ENCODE data around the gene OPCML. TPM values are rescaled to one million over a fixed set of nuclear protein-coding genes. Genes with fewer than 3 reads are reported as not detected.

OPCML gene
- total and polyA plus RNA-seq, 2 donors (not counting 1 experiment from before 2014, with no cell fraction given), result 0.99 to 2.8 TPM

DNA sequence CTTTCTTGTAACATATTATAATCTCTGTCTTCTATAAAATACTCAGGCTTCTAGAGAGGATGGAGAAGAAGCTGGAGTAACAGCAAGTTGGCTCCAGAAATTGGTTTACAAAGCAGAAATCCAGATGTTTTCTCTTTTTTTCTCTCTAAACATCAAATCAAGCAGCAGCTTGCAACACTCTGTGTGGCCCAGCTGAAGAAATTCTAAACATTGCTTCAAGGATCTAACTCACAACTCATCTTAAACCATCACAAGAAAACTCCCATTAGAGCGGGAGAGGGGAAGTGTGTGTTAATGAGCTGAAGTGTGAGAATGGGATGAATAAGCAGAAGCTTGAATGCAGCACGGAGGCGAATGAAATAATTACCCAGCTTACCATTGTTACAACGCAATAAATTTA lies 146.5 kb downstream of the OPCML start:
- H3K9me3 ChIP-seq (ENCODE audit: control insufficient read depth, insufficient read depth, low read depth, low read length), result no peaks in the 10 kb centered on the region
- H3K36me3 ChIP-seq (ENCODE audit: control insufficient read depth, insufficient read depth, low read length), result no peaks in the 10 kb centered on the region
- H4K20me1 ChIP-seq (ENCODE audit: control insufficient read depth, extremely low read depth, insufficient read depth, low read length), result no peaks in the 10 kb centered on the region
- no peak overlapping the region for H3K9ac ChIP-seq (ENCODE audit: insufficient read depth, low read length)
- no peaks in the 10 kb centered on the region for H3K27me3 ChIP-seq (ENCODE audit: control insufficient read depth, insufficient read depth, low read length)
- TF ChIP-seq, protein P1, sequence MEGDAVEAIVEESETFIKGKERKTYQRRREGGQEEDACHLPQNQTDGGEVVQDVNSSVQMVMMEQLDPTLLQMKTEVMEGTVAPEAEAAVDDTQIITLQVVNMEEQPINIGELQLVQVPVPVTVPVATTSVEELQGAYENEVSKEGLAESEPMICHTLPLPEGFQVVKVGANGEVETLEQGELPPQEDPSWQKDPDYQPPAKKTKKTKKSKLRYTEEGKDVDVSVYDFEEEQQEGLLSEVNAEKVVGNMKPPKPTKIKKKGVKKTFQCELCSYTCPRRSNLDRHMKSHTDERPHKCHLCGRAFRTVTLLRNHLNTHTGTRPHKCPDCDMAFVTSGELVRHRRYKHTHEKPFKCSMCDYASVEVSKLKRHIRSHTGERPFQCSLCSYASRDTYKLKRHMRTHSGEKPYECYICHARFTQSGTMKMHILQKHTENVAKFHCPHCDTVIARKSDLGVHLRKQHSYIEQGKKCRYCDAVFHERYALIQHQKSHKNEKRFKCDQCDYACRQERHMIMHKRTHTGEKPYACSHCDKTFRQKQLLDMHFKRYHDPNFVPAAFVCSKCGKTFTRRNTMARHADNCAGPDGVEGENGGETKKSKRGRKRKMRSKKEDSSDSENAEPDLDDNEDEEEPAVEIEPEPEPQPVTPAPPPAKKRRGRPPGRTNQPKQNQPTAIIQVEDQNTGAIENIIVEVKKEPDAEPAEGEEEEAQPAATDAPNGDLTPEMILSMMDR (conservative IDR thresholded peaks at IDR 0.05 in 1 of 2, IDR thresholded peaks at IDR 0.05 in 1 of 2; ENCODE audit: low read depth in 1 of 2, low read length in 2 of 2), result no peak
- no peak for TF ChIP-seq EZH2 (IDR thresholded peaks at IDR 0.05; ENCODE audit: low read length, missing control alignments)
- no peak overlapping the region for H2AFZ ChIP-seq (ENCODE audit: low read length)
- no peak overlapping the region for H3K27ac ChIP-seq (ENCODE audit: insufficient read depth, low read length)
- DNase-seq (ENCODE audit: low read depth in 2 of 2), result no peak
- no peak overlapping the region for H3K4me3 ChIP-seq (replicated peaks in 1 of 4; ENCODE audit: control extremely low read depth in 1 of 4, insufficient read depth in 1 of 4, low read depth in 3 of 4, low read length in 4 of 4)
- no peak overlapping the region for H3K4me2 ChIP-seq (ENCODE audit: extremely low read depth, insufficient read depth, low read length)
- no peaks in the 10 kb centered on the region for H3K79me2 ChIP-seq (ENCODE audit: control insufficient read depth, insufficient read depth, low read length)
- no peaks in the 10 kb centered on the region for H3K4me1 ChIP-seq (ENCODE audit: control insufficient read depth, extremely low read depth, insufficient read depth, low read length)

DNA sequence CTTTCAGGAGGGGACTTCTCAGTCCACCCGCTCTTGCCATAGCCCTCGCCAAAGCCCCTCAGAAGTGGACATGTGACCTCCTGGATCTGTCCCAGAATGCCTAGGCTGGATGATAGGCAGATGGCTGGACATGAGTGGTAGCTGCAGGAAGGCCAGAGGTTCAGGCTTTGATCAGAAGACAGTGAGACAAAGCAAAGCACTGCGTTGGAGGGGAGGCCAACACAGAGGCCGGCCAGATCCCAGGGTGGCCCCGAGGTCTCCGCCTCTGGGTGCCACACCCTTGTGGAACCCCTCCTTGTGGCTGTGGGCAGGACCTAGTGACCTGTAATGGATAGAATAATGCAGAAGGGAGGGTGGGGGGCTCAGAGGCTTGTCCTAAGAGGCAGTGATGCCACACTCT lies 147.6 kb downstream of the OPCML start:
- no peak for DNase-seq (ENCODE audit: low read depth in 2 of 2)
- H2AFZ ChIP-seq (ENCODE audit: low read length), result no peak overlapping the region
- no peaks in the 10 kb centered on the region for H4K20me1 ChIP-seq (ENCODE audit: control insufficient read depth, extremely low read depth, insufficient read depth, low read length)
- no peak overlapping the region for H3K4me3 ChIP-seq (replicated peaks in 1 of 4; ENCODE audit: control extremely low read depth in 1 of 4, insufficient read depth in 1 of 4, low read depth in 3 of 4, low read length in 4 of 4)
- H3K79me2 ChIP-seq (ENCODE audit: control insufficient read depth, insufficient read depth, low read length), result no peaks in the 10 kb centered on the region
- H3K27ac ChIP-seq (ENCODE audit: insufficient read depth, low read length), result no peak overlapping the region
- H3K4me2 ChIP-seq (ENCODE audit: extremely low read depth, insufficient read depth, low read length), result no peak overlapping the region
- H3K9me3 ChIP-seq (ENCODE audit: control insufficient read depth, insufficient read depth, low read depth, low read length), result no peaks in the 10 kb centered on the region
- H3K36me3 ChIP-seq (ENCODE audit: control insufficient read depth, insufficient read depth, low read length), result no peaks in the 10 kb centered on the region
- no peaks in the 10 kb centered on the region for H3K4me1 ChIP-seq (ENCODE audit: control insufficient read depth, extremely low read depth, insufficient read depth, low read length)
- TF ChIP-seq, protein P1 (conservative IDR thresholded peaks at IDR 0.05 in 1 of 2, IDR thresholded peaks at IDR 0.05 in 1 of 2; ENCODE audit: low read depth in 1 of 2, low read length in 2 of 2), result no peak
- TF ChIP-seq EZH2 (IDR thresholded peaks at IDR 0.05; ENCODE audit: low read length, missing control alignments), result no peak
- H3K27me3 ChIP-seq (ENCODE audit: control insufficient read depth, insufficient read depth, low read length), result no peaks in the 10 kb centered on the region
- H3K9ac ChIP-seq (ENCODE audit: insufficient read depth, low read length), result no peak overlapping the region

DNA sequence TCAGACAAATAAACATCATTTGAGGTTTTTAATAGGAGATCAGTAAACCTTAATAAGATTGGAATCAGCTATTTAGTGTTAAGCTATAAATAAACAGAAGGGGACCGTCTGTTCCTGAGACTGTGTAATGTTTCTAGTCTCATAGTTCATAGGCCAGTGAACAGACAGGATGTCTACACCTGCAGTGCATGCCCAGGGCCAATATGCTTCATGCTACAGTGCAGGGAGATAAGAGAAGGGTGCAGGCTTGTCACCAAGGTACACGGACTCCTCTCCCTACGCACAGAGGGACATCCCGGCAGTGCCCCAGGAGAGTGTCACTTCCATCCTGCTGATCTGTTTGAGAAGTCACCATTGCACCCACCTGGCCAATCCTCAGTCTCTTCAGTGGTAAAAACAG lies 148.6 kb downstream of the OPCML start:
- Histone ChIP-seq H4K20me1 (ENCODE audit: control insufficient read depth, extremely low read depth, insufficient read depth, low read length) (no peaks in the 10 kb centered on the region), H3K9me3 (ENCODE audit: control insufficient read depth, insufficient read depth, low read depth, low read length) (no peaks in the 10 kb centered on the region), H3K27me3 (ENCODE audit: control insufficient read depth, insufficient read depth, low read length) (no peaks in the 10 kb centered on the region), H3K4me3 (replicated peaks in 1 of 4; ENCODE audit: control extremely low read depth in 1 of 4, insufficient read depth in 1 of 4, low read depth in 3 of 4, low read length in 4 of 4) (no peak overlapping the region), H3K9ac (ENCODE audit: insufficient read depth, low read length) (no peak overlapping the region), H3K27ac (ENCODE audit: insufficient read depth, low read length) (no peak overlapping the region), H3K4me1 (ENCODE audit: control insufficient read depth, extremely low read depth, insufficient read depth, low read length) (no peaks in the 10 kb centered on the region), H3K4me2 (ENCODE audit: extremely low read depth, insufficient read depth, low read length) (no peak overlapping the region), H3K36me3 (ENCODE audit: control insufficient read depth, insufficient read depth, low read length) (no peaks in the 10 kb centered on the region), H3K79me2 (ENCODE audit: control insufficient read depth, insufficient read depth, low read length) (no peaks in the 10 kb centered on the region), H2AFZ (ENCODE audit: low read length) (no peak overlapping the region)
- TF ChIP-seq EZH2 (IDR thresholded peaks at IDR 0.05; ENCODE audit: low read length, missing control alignments), result no peak
- TF ChIP-seq, protein P1 (conservative IDR thresholded peaks at IDR 0.05 in 1 of 2, IDR thresholded peaks at IDR 0.05 in 1 of 2; ENCODE audit: low read depth in 1 of 2, low read length in 2 of 2), result no peak
- DNase-seq (ENCODE audit: low read depth in 2 of 2), result no peak
